Femur (tissue), 1 donor: ENCODE data around the gene EGFL7.
A peak's percentile ranks its signal among the peaks of the same experiment; 100 is the strongest.

Experiments
- DNase-seq: peaks from one replicate; pipeline ENCODE4 v3.0.0-alpha.2; 2017

EGFL7 gene

GRCh38 chr9:136721339-136722092, 58.8 kb downstream of the EGFL7 start:
- peak; percentile 52 for DNase-seq
